ENCODE results near the gene TNIP2. TPM values are rescaled to one million over a fixed set of nuclear protein-coding genes. Genes with fewer than 3 reads are reported as not detected.
"Not testable (repeated sequence)": the region's sequence is repeated elsewhere in the genome, so short reads cannot be mapped to it uniquely, and the experiment has no call there.

The TNIP2 gene
- total RNA-seq, 1 donor = 53.8 TPM

DNA sequence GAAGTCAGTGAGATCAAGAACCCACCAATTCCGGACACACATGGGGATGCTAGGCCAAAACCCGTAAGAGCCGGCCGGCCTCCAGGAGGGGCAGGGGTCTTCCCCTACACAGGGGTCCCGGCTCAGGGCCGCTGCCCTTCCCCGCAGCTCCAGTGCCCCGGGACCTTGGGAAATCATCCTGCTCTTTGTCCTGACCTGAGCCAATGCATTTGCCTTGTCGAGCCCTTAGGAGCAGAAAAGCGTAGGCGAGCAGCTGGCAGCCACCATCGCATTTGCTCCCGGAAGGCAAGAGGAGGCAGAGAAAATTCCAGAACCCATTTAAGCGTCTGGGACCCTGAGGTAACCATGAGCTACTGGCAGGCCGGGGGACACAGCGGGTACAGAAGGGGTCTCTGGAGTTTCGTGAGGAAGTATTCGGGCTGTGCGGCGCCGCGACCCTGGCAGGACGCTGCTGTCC lies 7.4 kb upstream of the TNIP2 start:
- Histone ChIP-seq H3K4me3 (ENCODE audit: low read length) (peak overlapping the region; percentile 24), H3K9me3 (ENCODE audit: low read depth, low read length) (no peaks in the 10 kb centered on the region), H3K4me1 (ENCODE audit: insufficient read depth, low read length) (peaks cover 11% of the 10 kb centered on the region), H3K27me3 (ENCODE audit: insufficient read depth, low read length) (no peaks in the 10 kb centered on the region)

GRCh38 chr4:2762486-2763370 lies 6.6 kb upstream of the TNIP2 start:
- H3K4me3 ChIP-seq (ENCODE audit: low read length) = not testable (repeated sequence)

GRCh38 chr4:2762048-2762447 lies 5.9 kb upstream of the TNIP2 start:
- Histone ChIP-seq H3K4me3 (ENCODE audit: low read length) (no peak overlapping the region), H3K27me3 (ENCODE audit: insufficient read depth, low read length) (no peaks in the 10 kb centered on the region), H3K4me1 (ENCODE audit: insufficient read depth, low read length) (peaks cover 11% of the 10 kb centered on the region), H3K9me3 (ENCODE audit: low read depth, low read length) (no peaks in the 10 kb centered on the region)

More at GRCh38 chr4:2762486-2763370, 6.6 kb upstream of the TNIP2 start:
- H3K27me3 ChIP-seq (ENCODE audit: insufficient read depth, low read length); H3K9me3 ChIP-seq (ENCODE audit: low read depth, low read length): not testable (repeated sequence)
- H3K4me1 ChIP-seq (ENCODE audit: insufficient read depth, low read length) = peaks cover 11% of the 10 kb centered on the region

GRCh38 chr4:2761035-2761923 lies 5.1 kb upstream of the TNIP2 start:
- Histone ChIP-seq H3K27me3 (ENCODE audit: insufficient read depth, low read length) (no peaks in the 10 kb centered on the region), H3K9me3 (ENCODE audit: low read depth, low read length) (no peaks in the 10 kb centered on the region), H3K4me1 (ENCODE audit: insufficient read depth, low read length) (peaks cover 17% of the 10 kb centered on the region), H3K4me3 (ENCODE audit: low read length) (no peak overlapping the region)

GRCh38 chr4:2757426-2757825 lies 1.3 kb upstream of the TNIP2 start:
- Histone ChIP-seq H3K4me1 (ENCODE audit: insufficient read depth, low read length) (peaks cover 17% of the 10 kb centered on the region), H3K27me3 (ENCODE audit: insufficient read depth, low read length) (no peaks in the 10 kb centered on the region), H3K4me3 (ENCODE audit: low read length) (no peak overlapping the region), H3K9me3 (ENCODE audit: low read depth, low read length) (no peaks in the 10 kb centered on the region)

- H3K4me1 ChIP-seq (ENCODE audit: insufficient read depth, low read length) = peaks cover 17% of the 10 kb centered on the region
- H3K9me3 ChIP-seq (ENCODE audit: low read depth, low read length) = no peaks in the 10 kb centered on the region
- no peak overlapping the region for H3K4me3 ChIP-seq (ENCODE audit: low read length)
- no peaks in the 10 kb centered on the region for H3K27me3 ChIP-seq (ENCODE audit: insufficient read depth, low read length)
Measured at GRCh38 chr4:2756691-2757350, 685 bp upstream of the TNIP2 start.

- Histone ChIP-seq H3K27me3 (ENCODE audit: insufficient read depth, low read length) (no peaks in the 10 kb centered on the region), H3K9me3 (ENCODE audit: low read depth, low read length) (no peaks in the 10 kb centered on the region), H3K4me3 (ENCODE audit: low read length) (peak overlapping the region; percentile 81), H3K4me1 (ENCODE audit: insufficient read depth, low read length) (peaks cover 17% of the 10 kb centered on the region)
Measured at GRCh38 chr4:2754848-2755819, 1.0 kb downstream of the TNIP2 start.

- Histone ChIP-seq H3K9me3 (ENCODE audit: low read depth, low read length) (no peaks in the 10 kb centered on the region), H3K27me3 (ENCODE audit: insufficient read depth, low read length) (no peaks in the 10 kb centered on the region), H3K4me1 (ENCODE audit: insufficient read depth, low read length) (peaks cover 17% of the 10 kb centered on the region), H3K4me3 (ENCODE audit: low read length) (no peak overlapping the region)
Measured at GRCh38 chr4:2753436-2753835, 2.7 kb downstream of the TNIP2 start.

DNA sequence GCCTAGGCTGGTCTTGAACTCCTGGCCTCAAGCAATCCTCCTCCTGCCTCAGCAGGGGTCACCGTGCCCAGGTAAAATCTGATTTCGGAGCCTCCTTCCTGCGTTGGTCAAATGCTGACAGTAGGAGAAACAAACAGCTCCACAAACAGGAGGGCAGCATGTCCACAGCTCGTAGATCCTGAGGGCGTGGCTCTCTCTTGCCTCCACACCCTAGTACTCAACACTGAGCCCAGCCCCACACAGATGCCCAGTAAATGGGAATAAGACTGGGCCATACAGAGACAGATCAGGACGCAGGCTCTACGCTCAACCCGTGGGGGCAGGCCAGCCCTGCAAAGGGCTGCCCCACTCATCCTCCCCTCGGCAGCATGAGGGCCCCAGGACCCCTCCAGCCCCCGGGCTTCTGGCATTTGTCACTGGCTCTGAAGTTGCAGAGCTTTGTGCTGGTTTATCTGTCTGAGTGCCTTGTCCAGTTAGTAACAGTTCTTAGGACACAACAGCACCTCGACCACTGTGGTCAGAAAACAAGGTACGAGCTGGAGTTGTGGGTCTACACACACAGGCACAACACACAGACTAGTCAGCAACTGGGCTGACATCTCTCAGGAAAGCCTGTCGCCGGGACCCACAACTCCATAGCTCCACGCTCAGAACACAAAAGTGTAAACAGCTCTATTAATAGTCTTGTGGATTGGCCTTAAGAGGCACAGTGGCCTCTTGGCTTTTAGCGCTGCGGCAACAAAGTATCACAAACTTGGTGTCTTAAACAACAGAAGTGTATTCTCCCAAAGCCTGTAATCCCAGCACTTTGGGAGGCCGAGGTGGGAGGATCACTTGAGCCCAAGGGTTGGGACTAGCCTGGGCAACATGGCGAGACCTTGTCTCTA lies 5.2 kb downstream of the TNIP2 start:
- no peak overlapping the region for H3K4me3 ChIP-seq (ENCODE audit: low read length)
- no peaks in the 10 kb centered on the region for H3K9me3 ChIP-seq (ENCODE audit: low read depth, low read length)
- H3K4me1 ChIP-seq (ENCODE audit: insufficient read depth, low read length) = peaks cover 28% of the 10 kb centered on the region
- H3K27me3 ChIP-seq (ENCODE audit: insufficient read depth, low read length) = no peaks in the 10 kb centered on the region

DNA sequence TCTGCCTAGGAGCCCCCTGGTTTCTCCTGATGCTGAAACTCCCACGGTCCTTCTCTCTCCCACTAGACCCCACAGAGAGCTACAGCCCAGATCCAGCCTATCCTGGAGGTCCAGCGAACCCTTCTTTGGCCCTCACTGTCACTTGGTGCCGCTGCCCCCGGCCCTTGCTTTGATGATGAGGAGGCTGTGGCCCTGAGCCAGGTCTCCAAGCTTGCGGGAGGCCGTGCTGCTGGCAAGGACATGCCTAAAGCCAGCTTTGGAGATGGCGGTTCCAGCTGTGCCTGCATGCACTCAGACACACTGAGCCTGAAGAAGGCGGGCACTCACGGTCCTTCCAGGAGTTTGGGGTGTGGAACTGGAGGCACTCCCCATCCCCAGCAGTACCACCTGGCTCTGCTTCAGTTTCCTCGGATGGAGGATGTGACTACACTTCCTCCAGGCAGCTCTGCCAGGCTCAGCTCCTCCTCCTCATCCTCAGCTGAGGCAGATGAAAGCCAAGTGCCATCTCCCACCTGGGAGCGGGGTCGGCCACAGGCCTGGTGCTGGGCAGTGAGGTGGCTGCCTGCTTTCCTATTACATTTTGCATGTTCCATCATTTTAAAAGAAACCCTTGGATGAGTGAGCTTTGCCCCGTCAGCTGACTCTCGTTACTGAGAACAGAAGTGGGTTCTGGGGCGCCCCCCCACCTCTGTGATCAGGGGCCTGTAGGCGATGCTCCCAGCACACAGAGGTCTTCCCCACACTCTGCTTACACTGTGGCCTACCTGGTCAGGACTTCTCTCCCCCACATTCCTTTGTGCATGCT lies 9.0 kb downstream of the TNIP2 start:
- H3K4me3 ChIP-seq (ENCODE audit: low read length) = no peak overlapping the region

GRCh38 chr4:2745981-2746806 lies 9.9 kb downstream of the TNIP2 start:
- H3K4me3 ChIP-seq (ENCODE audit: low read length) = no peak overlapping the region
- no peaks in the 10 kb centered on the region for H3K9me3 ChIP-seq (ENCODE audit: low read depth, low read length)
- no peaks in the 10 kb centered on the region for H3K27me3 ChIP-seq (ENCODE audit: insufficient read depth, low read length)
- H3K4me1 ChIP-seq (ENCODE audit: insufficient read depth, low read length) = peaks cover 23% of the 10 kb centered on the region

More for the DNA sequence above, 9.0 kb downstream of the TNIP2 start:
- Histone ChIP-seq H3K9me3 (ENCODE audit: low read depth, low read length) (no peaks in the 10 kb centered on the region), H3K4me1 (ENCODE audit: insufficient read depth, low read length) (peaks cover 23% of the 10 kb centered on the region), H3K27me3 (ENCODE audit: insufficient read depth, low read length) (no peaks in the 10 kb centered on the region)

DNA sequence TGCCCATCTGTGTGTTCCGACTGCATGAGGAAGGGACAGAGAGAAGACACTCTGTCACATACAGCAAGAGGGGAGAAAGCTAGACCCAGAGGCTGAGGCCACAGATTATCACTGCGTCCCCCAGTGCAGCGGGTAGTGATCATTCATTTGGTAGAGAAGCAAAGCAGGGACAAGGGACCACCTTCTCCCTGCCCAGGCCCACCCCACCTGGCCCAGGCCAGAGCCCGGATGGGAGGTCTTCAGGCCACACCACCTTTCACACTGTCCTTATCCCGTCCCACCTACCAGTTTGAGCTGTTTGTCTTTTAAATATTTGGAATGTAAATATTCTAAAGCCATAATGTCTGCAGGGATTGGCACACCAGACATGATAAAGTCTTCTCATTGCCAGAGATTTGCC lies 10.6 kb downstream of the TNIP2 start:
- Histone ChIP-seq H3K27me3 (ENCODE audit: insufficient read depth, low read length) (no peaks in the 10 kb centered on the region), H3K9me3 (ENCODE audit: low read depth, low read length) (no peaks in the 10 kb centered on the region), H3K4me1 (ENCODE audit: insufficient read depth, low read length) (peaks cover 23% of the 10 kb centered on the region), H3K4me3 (ENCODE audit: low read length) (no peak overlapping the region)

Measured in mononuclear cell (primary cell).